Myocyte (in vitro differentiated cells): ENCODE measurements around the gene ZFPM1. TPM values are rescaled to one million over a fixed set of nuclear protein-coding genes. Genes with fewer than 3 reads are reported as not detected.
A peak's percentile ranks its signal among the peaks of the same experiment; 100 is the strongest.
"Not testable (repeated sequence)": the region's sequence is repeated elsewhere in the genome, so short reads cannot be mapped to it uniquely, and the experiment has no call there.

Source experiments
- DNase-seq: peaks from one replicate; pipeline ENCODE4 v3.0.0-alpha.2; 2012; ENCODE audit warnings: low read depth
- total RNA-seq: library from RNA; depleted of rRNA; stranded (reverse); fragments of >200 nt; gene quantifications from 2 replicates; pipeline ENCODE4 v1.2.3, GENCODE V29; 2014

Gene ZFPM1
- total RNA-seq, 1 donor from 2014 or later = 0.70 TPM

GRCh38 chr16:88464447-88465318, 11.6 kb downstream of the ZFPM1 start:
- no peak for DNase-seq

- no peak for DNase-seq
These were observed 12.4 kb downstream of the ZFPM1 start for GRCh38 chr16:88465387-88465983.

GRCh38 chr16:88466175-88466862, 13.2 kb downstream of the ZFPM1 start:
- DNase-seq = no peak

- no peak for DNase-seq
These were observed 13.9 kb downstream of the ZFPM1 start for GRCh38 chr16:88466949-88467348.

- peak; percentile 42 for DNase-seq
These were observed 14.5 kb downstream of the ZFPM1 start for GRCh38 chr16:88467541-88467944.

- DNase-seq = peak; percentile 45
These were observed 15.4 kb downstream of the ZFPM1 start for GRCh38 chr16:88468275-88469129.

- no peak for DNase-seq
These were observed 16.7 kb downstream of the ZFPM1 start for GRCh38 chr16:88469615-88470395.

- DNase-seq = not testable (repeated sequence)
These were observed 17.3 kb downstream of the ZFPM1 start for GRCh38 chr16:88470396-88470680.

GRCh38 chr16:88470696-88471095, 17.6 kb downstream of the ZFPM1 start:
- DNase-seq = not testable (repeated sequence)

- no peak for DNase-seq
These were observed 18.0 kb downstream of the ZFPM1 start for GRCh38 chr16:88471115-88471514.

- DNase-seq = peak; percentile 35
These were observed 18.5 kb downstream of the ZFPM1 start for GRCh38 chr16:88471575-88471974.

GRCh38 chr16:88472069-88472468, 19.0 kb downstream of the ZFPM1 start:
- DNase-seq = no peak

GRCh38 chr16:88472637-88473205, 19.6 kb downstream of the ZFPM1 start:
- DNase-seq = no peak

GRCh38 chr16:88473666-88474534, 20.8 kb downstream of the ZFPM1 start:
- no peak for DNase-seq

GRCh38 chr16:88475037-88475436, 22.0 kb downstream of the ZFPM1 start:
- DNase-seq = no peak

- DNase-seq = no peak
These were observed 23.1 kb downstream of the ZFPM1 start for GRCh38 chr16:88476203-88476602.

- DNase-seq = no peak
These were observed 23.8 kb downstream of the ZFPM1 start for GRCh38 chr16:88476817-88477397.

GRCh38 chr16:88477631-88478519, 24.8 kb downstream of the ZFPM1 start:
- no peak for DNase-seq
